Transverse colon (tissue), 4 donors: ENCODE results near the gene CCDC154.

Source experiments
- CTCF ChIP-seq, 5 experiments: fragments of 200-600 bp in 3 of 5; fragments of 450-650 bp in 2 of 5; sonication (generic) in 3 of 5; IDR thresholded peaks; 1 replicate in 2 of 5; 2 replicates in 3 of 5; pipeline ENCODE4 v1.5.1; 2016 to 2017; ENCODE audit warnings: antibody characterized with exemption in 5 of 5, inconsistent platforms in 3 of 5, mild to moderate bottlenecking in 2 of 5, moderate library complexity in 1 of 5
- EP300 ChIP-seq: sonication (generic); formaldehyde crosslinking; IDR thresholded peaks from one replicate; pipeline ENCODE4 v1.6.1; 2017; ENCODE audit warnings: antibody characterized with exemption, low read depth
- POLR2A ChIP-seq: fragments of 450-650 bp; IDR thresholded peaks from one replicate; pipeline ENCODE4 v1.6.1; 2016; ENCODE audit warnings: antibody characterized with exemption, mild to moderate bottlenecking, moderate library complexity
- POLR2AphosphoS5 ChIP-seq, 3 donors: sonication (generic); formaldehyde crosslinking; IDR thresholded peaks; one replicate each; pipeline ENCODE4 v1.6.1; 2016; ENCODE audit warnings: antibody characterized with exemption in 3 of 3

GRCh38 chr16:1450841-1451240 is 6.5 kb upstream of the CCDC154 start:
- TF ChIP-seq CTCF (IDR thresholded peaks at IDR 0.05), result no peak
- TF ChIP-seq POLR2A, result no peak
- no peak for TF ChIP-seq POLR2AphosphoS5 (IDR thresholded peaks at IDR 0.05)
- no peak for TF ChIP-seq EP300
